Fibroblast of the aortic adventitia (primary cell): ENCODE data around the gene ARHGDIA. TPM values are rescaled to one million over a fixed set of nuclear protein-coding genes. Genes with fewer than 3 reads are reported as not detected.

Source experiments
- DNase-seq: peaks from one replicate; pipeline ENCODE4 v3.0.0-alpha.2; 2010; ENCODE audit warnings: low read depth
- H3K4me3 ChIP-seq: 2 replicates; pipeline ENCODE4 v1.5.1; 2011; ENCODE audit warnings: low read depth, mild to moderate bottlenecking, control low read depth, low read length, moderate library complexity
- CTCF ChIP-seq: IDR thresholded peaks from 2 replicates; pipeline ENCODE4 v1.5.1; 2011; ENCODE audit warnings: mild to moderate bottlenecking, low read length, control low read depth, inconsistent platforms; ENCODE audit not compliant: insufficient read depth
- total RNA-seq: library from RNA; depleted of rRNA; stranded (reverse); fragments of >200 nt; gene quantifications from 2 replicates; pipeline ENCODE4 v1.2.3, GENCODE V29; 2012; ENCODE audit warnings: low replicate concordance

ARHGDIA gene
- total RNA-seq, 1 donor, result 149 TPM

DNA sequence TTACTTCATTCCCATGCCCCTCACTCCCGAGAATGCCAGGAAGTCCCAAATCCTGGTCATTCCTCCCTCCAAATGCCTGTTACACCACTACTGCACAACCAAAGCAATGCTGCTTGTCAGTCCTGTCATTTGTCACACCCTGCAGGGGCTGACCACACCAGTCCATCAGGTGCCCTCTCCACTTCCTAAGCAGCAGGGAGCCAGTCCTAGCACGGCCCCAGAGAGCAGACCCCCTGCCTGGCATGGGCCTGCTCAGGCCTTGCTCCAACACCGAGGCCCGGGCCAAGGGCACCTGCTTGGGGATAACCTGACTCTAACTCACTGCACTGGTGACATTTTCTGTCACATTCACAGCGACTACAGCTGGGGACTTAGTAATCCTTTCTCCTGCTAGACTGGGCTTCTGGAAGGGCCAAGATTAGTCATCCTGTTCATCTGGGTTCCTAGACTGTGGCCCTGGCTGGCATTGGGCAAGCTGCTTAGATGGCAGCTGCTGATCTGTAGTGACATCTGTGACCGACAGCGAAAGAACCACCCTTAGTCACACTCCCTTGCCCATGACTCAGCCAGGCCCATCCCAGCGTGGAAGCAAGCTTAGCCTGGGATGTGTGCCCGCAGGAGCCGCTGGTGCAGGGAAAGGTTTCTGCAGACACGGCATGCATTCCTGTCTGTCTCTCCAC, 14.9 kb upstream of the ARHGDIA start:
- no peak overlapping the region for H3K4me3 ChIP-seq

DNA sequence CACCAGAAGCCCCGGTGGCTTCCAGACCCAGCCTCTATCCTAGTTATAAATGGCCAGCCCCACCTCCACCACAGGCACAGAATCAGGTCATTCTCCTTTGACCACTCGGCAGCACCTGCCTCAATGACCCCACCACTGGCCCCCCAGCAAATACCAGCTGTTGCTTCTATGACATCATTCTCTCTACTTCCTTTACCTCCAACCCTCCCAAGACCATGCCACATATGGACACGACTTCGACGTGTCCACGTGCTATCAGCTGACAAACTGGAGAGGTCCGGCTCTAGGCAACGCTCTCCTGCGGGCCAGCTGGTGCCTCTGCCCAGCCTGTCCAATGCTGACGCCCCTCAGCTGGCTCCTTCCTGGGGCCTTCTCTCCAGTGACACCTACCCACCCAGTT, 14.3 kb upstream of the ARHGDIA start:
- DNase-seq, result no peak
- H3K4me3 ChIP-seq, result no peak overlapping the region
- TF ChIP-seq CTCF, result no peak

More for the DNA sequence above, 14.9 kb upstream of the ARHGDIA start:
- no peak for TF ChIP-seq CTCF
- no peak for DNase-seq

DNA sequence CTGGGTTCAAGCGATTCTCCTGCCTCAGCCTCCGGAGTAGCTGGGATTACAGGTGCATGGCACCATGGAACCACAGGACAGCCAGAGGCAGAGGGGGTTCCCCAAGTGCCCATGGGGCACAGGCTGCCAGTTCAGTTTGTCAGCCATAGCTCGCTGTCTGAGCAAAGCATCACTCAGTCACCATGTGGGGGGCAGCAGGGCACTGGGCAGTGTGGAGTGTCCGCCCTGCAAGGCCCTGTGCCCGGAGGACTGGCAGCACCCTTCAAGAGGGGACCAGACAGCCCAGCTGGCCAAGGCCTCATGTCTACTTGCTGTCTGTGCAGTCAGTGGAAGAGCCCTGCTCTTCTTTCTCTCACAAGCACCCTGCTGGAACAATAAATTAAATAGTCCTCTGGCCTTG, 13.8 kb upstream of the ARHGDIA start:
- no peak overlapping the region for H3K4me3 ChIP-seq
- no peak for DNase-seq
- no peak for TF ChIP-seq CTCF

- DNase-seq, result peak; percentile 41
- no peak overlapping the region for H3K4me3 ChIP-seq
Measured at GRCh38 chr17:81884520-81884919, 13.4 kb upstream of the ARHGDIA start.

GRCh38 chr17:81879121-81879520, 8.0 kb upstream of the ARHGDIA start:
- TF ChIP-seq CTCF, result no peak
- H3K4me3 ChIP-seq, result no peak overlapping the region
- no peak for DNase-seq

More at GRCh38 chr17:81884520-81884919, 13.4 kb upstream of the ARHGDIA start:
- TF ChIP-seq CTCF, result no peak

DNA sequence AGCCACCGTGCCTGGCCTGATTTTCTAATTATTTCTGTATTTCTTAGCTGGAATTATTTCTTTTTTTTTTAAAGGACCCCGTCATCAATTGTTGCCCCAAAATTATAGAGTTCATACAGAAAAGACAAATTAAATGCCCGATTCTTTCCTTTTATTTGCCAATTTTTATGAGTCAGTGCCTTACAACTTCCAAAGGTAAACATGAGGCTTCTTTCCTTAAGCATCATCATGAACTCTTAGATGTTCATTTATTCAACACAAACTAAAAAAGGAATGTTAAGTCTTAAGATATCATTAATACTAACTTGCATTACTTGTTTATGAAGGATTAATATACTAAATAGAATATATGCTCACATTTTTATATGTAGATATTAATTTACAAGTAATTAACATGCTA, 7.2 kb upstream of the ARHGDIA start:
- TF ChIP-seq CTCF, result no peak
- no peak overlapping the region for H3K4me3 ChIP-seq
- no peak for DNase-seq

- DNase-seq, result no peak
- TF ChIP-seq CTCF, result no peak
- H3K4me3 ChIP-seq, result no peak overlapping the region
Measured at GRCh38 chr17:81877569-81877968, 6.4 kb upstream of the ARHGDIA start.
